Ramos (cell line): Measurements from ENCODE around the gene SLC25A15.

Experiments used
- in situ Hi-C: fragments of 300-500 bp; cut with MboI; formaldehyde crosslinking; loops from one replicate; pipeline ENCODE4 v1.14.3; 2022; ENCODE audit warnings: low sequenced_read_pairs; ENCODE audit not compliant: unreplicated experiment

SLC25A15 gene

GRCh38 chr13:40789275-40790153 is at the start of gene SLC25A15:
Gene SLC25A15, plus strand, starts transcription at chr13:40789611. Its CDS starts 3,616 bp downstream, at chr13:40793227.
- in situ Hi-C loops: loop anchor here (25.0 kb wide), 1 partner anchor 248 kb away; no protein-coding TSS in a partner anchor

GRCh38 chr13:40749327-40749726 is 40.1 kb upstream of the SLC25A15 start:
- in situ Hi-C loops: no loop called here

GRCh38 chr13:40755082-40755700 is 34.2 kb upstream of the SLC25A15 start:
- in situ Hi-C loops: no loop called here

- in situ Hi-C loops: no loop called here
Measured at GRCh38 chr13:40756042-40756441, 33.4 kb upstream of the SLC25A15 start.

GRCh38 chr13:40758811-40759210 is 30.6 kb upstream of the SLC25A15 start:
- in situ Hi-C loops: no loop called here

GRCh38 chr13:40762849-40763248 is 26.6 kb upstream of the SLC25A15 start:
- in situ Hi-C loops: no loop called here

- in situ Hi-C loops: no loop called here
Measured at GRCh38 chr13:40764587-40765403, 24.6 kb upstream of the SLC25A15 start.

- in situ Hi-C loops: no loop called here
Measured at GRCh38 chr13:40765602-40766001, 23.8 kb upstream of the SLC25A15 start.

- in situ Hi-C loops: no loop called here
Measured at GRCh38 chr13:40769970-40770369, 19.4 kb upstream of the SLC25A15 start.

- in situ Hi-C loops: no loop called here
Measured at GRCh38 chr13:40770609-40770933, 18.8 kb upstream of the SLC25A15 start.

GRCh38 chr13:40770934-40771618 is 18.3 kb upstream of the SLC25A15 start, which contains the start of gene MRPS31:
Gene MRPS31, minus strand, starts transcription at chr13:40771190. Its CDS starts 54 bp downstream, at chr13:40771136.
- in situ Hi-C loops: no loop called here

GRCh38 chr13:40772765-40773473 is 16.5 kb upstream of the SLC25A15 start:
- in situ Hi-C loops: no loop called here

- in situ Hi-C loops: loop anchor here (25.0 kb wide), 1 partner anchor 263 kb away; no protein-coding TSS in a partner anchor
Measured at GRCh38 chr13:40774672-40775071, 14.7 kb upstream of the SLC25A15 start.

- in situ Hi-C loops: loop anchor here (25.0 kb wide), 1 partner anchor 261 kb away; no protein-coding TSS in a partner anchor
Measured at GRCh38 chr13:40776232-40776631, 13.2 kb upstream of the SLC25A15 start.

- in situ Hi-C loops: loop anchor here (25.0 kb wide), 1 partner anchor 261 kb away; no protein-coding TSS in a partner anchor
Measured at GRCh38 chr13:40776681-40777165, 12.7 kb upstream of the SLC25A15 start.

GRCh38 chr13:40777166-40777808 is 12.1 kb upstream of the SLC25A15 start:
- in situ Hi-C loops: loop anchor here (25.0 kb wide), 1 partner anchor 260 kb away; no protein-coding TSS in a partner anchor

- in situ Hi-C loops: loop anchor here (25.0 kb wide), 1 partner anchor 260 kb away; no protein-coding TSS in a partner anchor
Measured at GRCh38 chr13:40777809-40778175, 11.6 kb upstream of the SLC25A15 start.

GRCh38 chr13:40779049-40779448 is 10.4 kb upstream of the SLC25A15 start:
- in situ Hi-C loops: loop anchor here (25.0 kb wide), 1 partner anchor 258 kb away; no protein-coding TSS in a partner anchor
